HEK293T (cell line): ENCODE measurements around the gene GADD45GIP1.

Experiments used
- CTCF ChIA-PET: fragments of 350-600 bp; formaldehyde crosslinking; extraction: SDS; loops from one replicate; lab custom pipeline; 2021; ENCODE audit warnings: antibody characterized with exemption, inconsistent platforms; lab: Yijun Ruan, JAX
- POLR2A ChIA-PET: fragments of 350-600 bp; formaldehyde crosslinking; extraction: SDS; loops from one replicate; lab custom pipeline; 2020; ENCODE audit warnings: antibody characterized with exemption, inconsistent platforms; lab: Yijun Ruan, JAX
- DNase-seq: peaks from one replicate; pipeline ENCODE4 v3.0.0; 2012; ENCODE audit warnings: mixed read lengths; ENCODE audit errors: extremely low spot score
- ARNT ChIP-seq: fragments of 450-650 bp; IDR thresholded peaks from 2 replicates; pipeline ENCODE4 v1.6.1; 2017; ENCODE audit warnings: mild to moderate bottlenecking
- BHLHE40 ChIP-seq: fragments of 450-650 bp; IDR thresholded peaks from 2 replicates; pipeline ENCODE4 v1.6.1; 2016; ENCODE audit warnings: mild to moderate bottlenecking, moderate library complexity, borderline replicate concordance
- CTBP1 ChIP-seq: fragments of 450-650 bp; IDR thresholded peaks from 2 replicates; pipeline ENCODE4 v1.6.1; 2016; ENCODE audit warnings: borderline replicate concordance
- ELF4 ChIP-seq: fragments of 450-650 bp; IDR thresholded peaks from 2 replicates; pipeline ENCODE4 v1.6.1; 2017; ENCODE audit warnings: antibody characterized with exemption
- FOXA1 ChIP-seq: fragments of 450-650 bp; IDR thresholded peaks from 2 replicates; pipeline ENCODE4 v1.6.1; 2016; ENCODE audit warnings: mild to moderate bottlenecking
- FOXK2 ChIP-seq: fragments of 450-650 bp; IDR thresholded peaks from 2 replicates; pipeline ENCODE4 v1.6.1; 2016; ENCODE audit warnings: mild to moderate bottlenecking
- FOXM1 ChIP-seq: fragments of 450-650 bp; IDR thresholded peaks from 2 replicates; pipeline ENCODE4 v1.6.1; 2017; ENCODE audit warnings: mild to moderate bottlenecking, borderline replicate concordance
- HDGF ChIP-seq: fragments of 450-650 bp; IDR thresholded peaks from 2 replicates; pipeline ENCODE4 v1.6.1; 2017; ENCODE audit warnings: antibody characterized with exemption, borderline replicate concordance
- L3MBTL2 ChIP-seq: fragments of 450-650 bp; conservative IDR thresholded peaks from 2 replicates; pipeline ENCODE4 v1.6.1; 2016; ENCODE audit warnings: mild to moderate bottlenecking
- LEF1 ChIP-seq: fragments of 450-650 bp; IDR thresholded peaks from 2 replicates; pipeline ENCODE4 v1.6.1; 2017; ENCODE audit warnings: mild to moderate bottlenecking, borderline replicate concordance
- NFRKB ChIP-seq: fragments of 450-650 bp; IDR thresholded peaks from 2 replicates; pipeline ENCODE4 v1.6.1; 2016; ENCODE audit warnings: mild to moderate bottlenecking, moderate library complexity
- SP1 ChIP-seq: fragments of 450-650 bp; IDR thresholded peaks from 2 replicates; pipeline ENCODE4 v1.6.1; 2017
- SUZ12 ChIP-seq: fragments of 450-650 bp; IDR thresholded peaks from 2 replicates; pipeline ENCODE4 v1.6.1; 2016; ENCODE audit warnings: mild to moderate bottlenecking
- TARDBP ChIP-seq: fragments of 450-650 bp; IDR thresholded peaks from 2 replicates; pipeline ENCODE4 v1.6.1; 2016
- ZNF384 ChIP-seq: fragments of 450-650 bp; IDR thresholded peaks from 2 replicates; pipeline ENCODE4 v1.6.1; 2016
- TF ChIP-seq, protein P1 (sequence below): fragments of 450-650 bp; IDR thresholded peaks from 2 replicates; pipeline ENCODE4 v1.6.1; 2016

GADD45GIP1 gene

GRCh38 chr19:12946092-12946721 lies 10.8 kb downstream of the GADD45GIP1 start:
- DNase-seq: peak; percentile 71
- CTCF ChIA-PET: no interaction called here

DNA sequence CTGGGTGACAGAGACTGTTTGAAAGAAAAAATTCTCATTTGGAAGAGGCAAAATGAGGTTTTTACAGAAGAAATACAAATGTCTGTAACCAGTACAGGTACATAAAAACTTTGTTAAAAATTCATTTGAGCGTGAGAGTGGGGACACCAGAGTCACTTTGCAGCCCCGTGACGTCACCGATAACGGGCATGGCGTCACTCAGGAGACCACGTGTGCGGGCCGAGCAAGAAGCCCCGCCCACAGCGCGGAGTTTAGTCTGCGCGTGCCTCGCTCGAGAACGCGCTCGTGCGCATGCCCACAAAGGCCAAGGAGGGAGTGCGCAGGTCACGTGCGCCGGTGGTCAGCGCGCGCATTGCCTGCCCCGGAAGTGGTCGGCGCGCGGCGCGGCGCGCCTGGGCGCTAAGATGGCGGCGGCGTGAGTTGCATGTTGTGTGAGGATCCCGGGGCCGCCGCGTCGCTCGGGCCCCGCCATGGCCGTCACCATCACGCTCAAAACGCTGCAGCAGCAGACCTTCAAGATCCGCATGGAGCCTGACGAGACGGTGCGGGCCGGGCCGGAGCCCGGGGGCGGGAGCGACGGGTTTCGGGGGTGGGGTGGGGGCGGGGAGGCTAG lies 11.4 kb downstream of the GADD45GIP1 start, which contains the start of gene RAD23A:
RAD23A (plus strand) TSS at position 384 of the 613 bp plus-strand sequence; CDS start at position 471, 87 bp downstream.
- DNase-seq: peak; percentile 96
- POLR2A ChIA-PET: interaction anchor here (0.6 to 1.5 kb wide), 12 partner anchors 8 to 213 kb away, joined by 3 to 13 read pairs (median 3); partner anchors contain the start of genes FARSA, GCDH and RTBDN
- CTCF ChIA-PET: no interaction called here
- no peak for TF ChIP-seq ZNF384
- no peak for TF ChIP-seq BHLHE40
- TF ChIP-seq SP1: no peak
- no peak; the same call in 1 of the 2 replicates for TF ChIP-seq TARDBP
- no peak for TF ChIP-seq FOXK2
- TF ChIP-seq L3MBTL2: peak; percentile 38; the same call in 1 of the 2 replicates
- no peak for TF ChIP-seq HDGF
- no peak for TF ChIP-seq FOXA1
- TF ChIP-seq ELF4: peak; percentile 96
- TF ChIP-seq CTBP1: 0 out of 2 replicates have a peak, but pooled peaks have one; percentile 48
- TF ChIP-seq, protein P1, sequence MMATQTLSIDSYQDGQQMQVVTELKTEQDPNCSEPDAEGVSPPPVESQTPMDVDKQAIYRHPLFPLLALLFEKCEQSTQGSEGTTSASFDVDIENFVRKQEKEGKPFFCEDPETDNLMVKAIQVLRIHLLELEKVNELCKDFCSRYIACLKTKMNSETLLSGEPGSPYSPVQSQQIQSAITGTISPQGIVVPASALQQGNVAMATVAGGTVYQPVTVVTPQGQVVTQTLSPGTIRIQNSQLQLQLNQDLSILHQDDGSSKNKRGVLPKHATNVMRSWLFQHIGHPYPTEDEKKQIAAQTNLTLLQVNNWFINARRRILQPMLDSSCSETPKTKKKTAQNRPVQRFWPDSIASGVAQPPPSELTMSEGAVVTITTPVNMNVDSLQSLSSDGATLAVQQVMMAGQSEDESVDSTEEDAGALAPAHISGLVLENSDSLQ: peak; percentile 74
- no peak for TF ChIP-seq ARNT
- TF ChIP-seq LEF1: no peak
- TF ChIP-seq SUZ12: no peak
- TF ChIP-seq FOXM1: no peak

More at GRCh38 chr19:12946092-12946721, 10.8 kb downstream of the GADD45GIP1 start:
- POLR2A ChIA-PET: interaction anchor here (0.6 to 1.5 kb wide), 14 partner anchors 8 to 230 kb away, joined by 3 to 13 read pairs (median 3); partner anchors contain the start of genes CALR, FARSA, GCDH and RTBDN
- TF ChIP-seq L3MBTL2 (no peak; the same call in 1 of the 2 replicates), NFRKB (no peak), FOXA1 (no peak), HDGF (no peak), FOXK2 (no peak), ZNF384 (no peak), SP1 (no peak), FOXM1 (no peak), ARNT (no peak), CTBP1 (no peak), ELF4 (no peak), SUZ12 (no peak), LEF1 (no peak), BHLHE40 (no peak), TARDBP (no peak)
- TF ChIP-seq, protein P1: no peak

GRCh38 chr19:12944104-12944674 lies 12.8 kb downstream of the GADD45GIP1 start:
- POLR2A ChIA-PET: interaction anchor here (0.6 to 1.1 kb wide), 2 partner anchors 12 to 111 kb away, joined by 3 to 4 read pairs; no protein-coding TSS in a partner anchor
- CTCF ChIA-PET: no interaction called here
- DNase-seq: no peak
- TF ChIP-seq HDGF (no peak), FOXM1 (no peak), SP1 (no peak), FOXA1 (no peak), SUZ12 (no peak), ZNF384 (no peak)
- TF ChIP-seq, protein P1: no peak

- CTCF ChIA-PET: no interaction called here
- POLR2A ChIA-PET: interaction anchor here (1.1 kb wide), 1 partner anchor 11 kb away, joined by 4 read pairs; no protein-coding TSS in a partner anchor
- no peak for TF ChIP-seq LEF1
- no peak for TF ChIP-seq ARNT
- no peak for TF ChIP-seq ZNF384
- TF ChIP-seq ELF4: no peak
- TF ChIP-seq NFRKB: no peak
- no peak for TF ChIP-seq L3MBTL2
- no peak for TF ChIP-seq TARDBP
- no peak for TF ChIP-seq FOXK2
- TF ChIP-seq SP1: no peak
- DNase-seq: no peak
Observed at GRCh38 chr19:12943437-12944044, 13.5 kb downstream of the GADD45GIP1 start.

GRCh38 chr19:12940897-12941296 lies 16.1 kb downstream of the GADD45GIP1 start:
- TF ChIP-seq FOXK2: no peak
- no peak for DNase-seq
- ChIA-PET POLR2A (no interaction called here), CTCF (no interaction called here)
